Measurements from ENCODE around the gene CXXC4.

CXXC4 gene

GRCh38 chr4:104494822-104495559 lies at the start of gene CXXC4:
Gene CXXC4, minus strand, starts transcription at chr4:104494894. Its CDS starts 3,092 bp downstream, at chr4:104491802.
- peak; percentile 28 to 62 for DNase-seq (ENCODE audit: low read depth in 1 of 2, low spot score in 1 of 2)
- TF ChIP-seq JUND (IDR thresholded peaks at IDR 0.05; ENCODE audit: low read depth) = no peak
- in situ Hi-C loops (cut with HindIII; ENCODE audit: low pct_unique_long_range_greater_than_20kb, low sequenced_read_pairs) = no loop called here

DNA sequence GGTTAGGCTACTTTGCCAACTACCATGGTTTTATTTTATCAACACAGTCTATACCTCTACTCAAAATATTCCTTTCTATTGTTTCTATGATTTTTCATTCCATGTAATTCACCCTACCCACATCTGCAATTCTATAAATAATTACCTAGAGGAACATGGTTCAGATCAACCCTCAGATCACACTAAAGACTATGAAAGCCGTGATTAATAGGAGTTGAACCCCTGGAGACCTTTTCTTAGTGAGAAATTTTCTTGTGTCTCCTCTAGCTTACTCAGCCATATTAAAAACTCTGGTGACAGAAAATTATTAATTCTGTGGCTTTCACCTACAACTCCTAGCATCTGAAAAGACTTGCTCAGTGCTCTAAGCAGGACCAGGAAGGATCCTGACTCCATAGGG lies 38.5 kb upstream of the CXXC4 start:
- no peak for DNase-seq (ENCODE audit: low read depth in 1 of 2, low spot score in 1 of 2)
- in situ Hi-C loops (cut with HindIII; ENCODE audit: low pct_unique_long_range_greater_than_20kb, low sequenced_read_pairs) = no loop called here
- no peak for TF ChIP-seq JUND (IDR thresholded peaks at IDR 0.05; ENCODE audit: low read depth)

DNA sequence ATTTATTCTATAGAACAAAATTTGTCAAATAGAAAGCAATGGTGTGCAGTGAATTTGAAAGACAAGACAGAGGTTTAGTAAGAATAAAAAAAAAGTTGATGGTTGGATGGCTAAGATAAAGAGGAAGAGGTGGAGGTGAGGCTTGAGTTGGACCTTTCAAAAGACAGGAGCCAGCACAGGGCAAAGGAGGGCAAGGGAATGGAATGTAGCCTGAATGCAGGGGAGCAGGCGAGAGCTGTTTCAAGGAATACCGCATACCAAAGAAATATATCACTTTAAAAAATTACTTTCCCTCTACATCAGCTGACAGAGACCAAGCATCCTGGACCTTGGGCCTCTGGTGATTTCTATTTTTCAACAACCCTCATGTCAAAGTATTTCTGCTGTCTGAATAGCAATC lies 38.0 kb upstream of the CXXC4 start:
- no peak for TF ChIP-seq JUND (IDR thresholded peaks at IDR 0.05; ENCODE audit: low read depth)
- DNase-seq (ENCODE audit: low read depth in 1 of 2, low spot score in 1 of 2) = no peak
- in situ Hi-C loops (cut with HindIII; ENCODE audit: low pct_unique_long_range_greater_than_20kb, low sequenced_read_pairs) = no loop called here

DNA sequence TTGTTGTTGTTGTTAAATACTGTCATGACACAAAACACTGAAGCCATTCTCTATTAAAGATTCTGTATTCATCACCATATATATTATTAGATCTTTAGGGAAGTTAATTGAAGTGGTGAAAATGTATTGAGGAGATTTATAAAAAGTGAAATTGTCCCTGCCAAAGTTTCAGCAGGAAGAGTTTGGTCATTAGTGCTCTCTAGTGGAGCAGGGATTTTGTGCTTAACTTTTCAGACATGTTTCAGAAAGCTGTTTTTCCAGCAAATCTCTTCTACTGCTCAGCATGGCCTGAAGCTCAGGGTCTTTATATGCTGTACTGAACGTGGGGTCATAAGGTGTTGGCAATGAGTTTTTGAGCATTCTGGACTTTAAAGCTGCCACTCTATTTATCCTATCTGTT lies 36.7 kb upstream of the CXXC4 start:
- no peak for TF ChIP-seq JUND (IDR thresholded peaks at IDR 0.05; ENCODE audit: low read depth)
- DNase-seq (ENCODE audit: low read depth in 1 of 2, low spot score in 1 of 2) = no peak
- in situ Hi-C loops (cut with HindIII; ENCODE audit: low pct_unique_long_range_greater_than_20kb, low sequenced_read_pairs) = no loop called here

GRCh38 chr4:104530426-104530825 lies 35.7 kb upstream of the CXXC4 start:
- DNase-seq (ENCODE audit: low read depth in 1 of 2, low spot score in 1 of 2) = no peak
- no peak for TF ChIP-seq JUND (IDR thresholded peaks at IDR 0.05; ENCODE audit: low read depth)
- in situ Hi-C loops (cut with HindIII; ENCODE audit: low pct_unique_long_range_greater_than_20kb, low sequenced_read_pairs) = no loop called here

DNA sequence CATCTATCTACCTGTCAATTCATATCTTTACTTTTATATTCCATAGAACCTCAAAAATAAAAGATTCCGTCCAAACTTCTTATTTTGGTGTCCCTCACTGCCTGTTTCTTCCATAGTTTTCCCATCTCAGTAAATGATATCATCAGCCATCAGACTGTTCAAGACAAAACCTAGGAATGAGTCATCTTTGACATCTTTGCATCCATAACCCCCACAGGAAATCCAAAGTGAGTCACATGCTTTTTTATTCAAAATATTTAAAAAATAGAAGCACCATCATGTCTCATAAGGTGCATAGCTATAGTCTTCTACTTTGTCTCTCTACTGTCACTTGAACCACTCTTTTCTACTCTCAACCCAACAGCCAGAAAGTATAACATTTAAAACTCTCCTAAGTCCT lies 29.9 kb upstream of the CXXC4 start:
- in situ Hi-C loops (cut with HindIII; ENCODE audit: low pct_unique_long_range_greater_than_20kb, low sequenced_read_pairs) = no loop called here
- TF ChIP-seq JUND (IDR thresholded peaks at IDR 0.05; ENCODE audit: low read depth) = no peak
- DNase-seq (ENCODE audit: low read depth in 1 of 2, low spot score in 1 of 2) = no peak

DNA sequence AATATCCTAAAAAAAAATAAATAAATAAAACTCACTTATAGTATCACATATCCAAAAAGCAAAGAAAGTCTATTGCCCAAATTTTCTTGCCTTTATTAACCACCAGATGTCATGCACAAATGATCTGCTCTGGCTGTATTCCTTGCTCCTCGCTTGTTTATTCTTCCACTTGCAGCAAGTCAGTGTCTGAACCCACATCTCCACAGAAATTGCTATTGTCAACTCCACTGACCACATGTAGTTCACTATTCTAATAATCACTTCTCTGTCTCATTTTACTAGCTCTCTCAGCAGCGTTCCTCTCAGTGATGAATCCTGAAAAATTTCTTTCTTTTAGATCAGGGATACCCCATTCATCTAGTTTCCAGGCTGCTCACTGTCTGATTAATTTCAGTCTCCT lies 29.3 kb upstream of the CXXC4 start:
- no peak for TF ChIP-seq JUND (IDR thresholded peaks at IDR 0.05; ENCODE audit: low read depth)
- in situ Hi-C loops (cut with HindIII; ENCODE audit: low pct_unique_long_range_greater_than_20kb, low sequenced_read_pairs) = no loop called here

DNA sequence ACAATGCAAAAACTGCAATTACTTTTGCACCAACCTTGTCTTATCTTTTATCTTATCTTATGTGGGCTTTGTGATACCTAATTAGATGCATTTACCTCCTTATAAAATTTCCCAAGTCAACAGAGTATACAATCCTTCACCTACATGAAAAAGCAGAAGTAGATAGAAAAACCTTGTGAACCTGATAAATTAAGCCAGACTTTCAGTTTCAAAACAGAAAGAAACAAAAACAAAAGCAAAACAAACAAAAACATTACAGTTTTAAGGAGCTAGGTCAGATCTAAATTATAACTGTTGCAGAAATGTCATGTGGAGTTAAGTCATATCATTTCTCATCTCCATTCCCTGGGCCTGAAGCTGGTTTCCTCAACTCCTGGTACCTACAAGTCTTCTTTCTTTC lies 24.9 kb upstream of the CXXC4 start:
- no peak for DNase-seq (ENCODE audit: low read depth in 1 of 2, low spot score in 1 of 2)
- in situ Hi-C loops (cut with HindIII; ENCODE audit: low pct_unique_long_range_greater_than_20kb, low sequenced_read_pairs) = no loop called here
- no peak for TF ChIP-seq JUND (IDR thresholded peaks at IDR 0.05; ENCODE audit: low read depth)

More for the DNA sequence above, 29.3 kb upstream of the CXXC4 start:
- DNase-seq (ENCODE audit: low read depth in 1 of 2, low spot score in 1 of 2) = no peak

DNA sequence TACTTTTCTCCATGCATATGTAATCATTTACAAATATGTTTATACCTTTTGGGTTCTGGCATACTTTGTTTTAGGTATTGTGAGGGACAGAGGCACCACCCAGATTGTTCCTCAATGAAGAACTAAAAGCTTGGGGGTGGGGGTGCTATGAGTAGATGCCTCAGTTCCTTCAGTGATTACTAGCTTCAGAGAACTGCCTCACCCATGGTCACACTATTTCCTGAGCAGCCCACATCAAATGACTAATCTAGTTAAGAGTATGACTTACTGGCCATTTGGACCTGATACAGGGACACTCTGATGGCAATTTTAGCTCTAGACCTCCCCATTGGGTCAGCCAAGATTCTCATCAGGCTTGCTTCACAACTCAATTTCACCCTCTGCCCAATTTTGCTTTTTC lies 22.2 kb upstream of the CXXC4 start:
- DNase-seq (ENCODE audit: low read depth in 1 of 2, low spot score in 1 of 2) = no peak
- no peak for TF ChIP-seq JUND (IDR thresholded peaks at IDR 0.05; ENCODE audit: low read depth)
- in situ Hi-C loops (cut with HindIII; ENCODE audit: low pct_unique_long_range_greater_than_20kb, low sequenced_read_pairs) = no loop called here

DNA sequence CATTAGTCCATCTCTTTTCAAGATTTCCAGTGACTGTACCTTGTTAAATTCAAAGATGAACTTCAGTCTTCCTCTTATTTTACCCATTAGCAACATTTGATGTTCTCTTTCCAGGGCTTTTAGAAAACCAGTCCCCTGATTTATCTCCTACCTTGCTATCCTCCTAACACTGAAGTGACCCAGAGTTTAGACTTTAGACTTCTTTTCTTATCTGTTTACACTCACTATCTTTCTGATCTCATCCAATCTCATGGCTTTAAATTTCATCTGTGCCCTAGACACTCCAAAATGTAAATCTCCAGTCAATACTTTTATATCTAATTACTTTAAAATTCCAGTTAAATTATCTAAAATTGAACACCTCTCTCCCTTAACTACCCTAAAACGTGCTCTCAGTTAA lies 13.5 kb upstream of the CXXC4 start:
- no peak for TF ChIP-seq JUND (IDR thresholded peaks at IDR 0.05; ENCODE audit: low read depth)
- in situ Hi-C loops (cut with HindIII; ENCODE audit: low pct_unique_long_range_greater_than_20kb, low sequenced_read_pairs) = no loop called here
- DNase-seq (ENCODE audit: low read depth in 1 of 2, low spot score in 1 of 2) = no peak

DNA sequence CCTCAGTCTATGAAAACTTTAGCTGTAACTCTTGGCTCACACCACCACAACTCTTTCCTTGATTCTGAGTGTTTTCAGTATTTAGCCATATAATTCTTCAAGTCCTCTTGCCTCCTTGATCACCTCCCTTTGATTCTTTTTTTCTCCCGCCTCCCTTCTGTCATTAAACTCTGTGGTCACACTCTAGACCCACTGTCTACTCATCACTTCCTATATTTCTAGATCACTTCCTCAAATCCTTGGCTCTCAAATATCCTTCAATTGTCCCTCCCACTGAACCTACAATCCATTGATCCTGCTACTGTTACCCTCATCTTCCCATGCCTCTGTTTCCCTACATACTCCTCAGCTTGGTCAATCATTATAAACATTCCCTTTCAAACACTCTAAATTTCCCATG lies 12.4 kb upstream of the CXXC4 start:
- in situ Hi-C loops (cut with HindIII; ENCODE audit: low pct_unique_long_range_greater_than_20kb, low sequenced_read_pairs) = no loop called here
- TF ChIP-seq JUND (IDR thresholded peaks at IDR 0.05; ENCODE audit: low read depth) = no peak
- DNase-seq (ENCODE audit: low read depth in 1 of 2, low spot score in 1 of 2) = no peak

DNA sequence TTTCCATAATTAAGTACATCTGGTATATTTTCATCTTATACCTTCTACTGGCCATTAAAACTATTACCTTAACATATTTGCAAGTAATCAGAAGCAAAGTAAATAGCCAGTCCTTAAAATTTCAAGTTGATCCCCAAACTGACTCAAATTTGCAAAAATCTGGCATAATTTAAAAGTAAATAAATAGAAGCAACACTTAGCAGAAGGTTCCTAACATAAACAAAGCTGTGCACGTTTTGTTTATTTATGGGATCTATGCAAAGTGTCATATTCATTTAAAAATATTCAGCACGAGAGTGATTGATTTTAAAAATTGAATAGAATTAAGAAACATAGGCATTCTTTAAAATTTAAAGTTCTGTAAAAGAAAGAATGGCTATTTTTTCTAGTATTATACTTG lies 9.8 kb upstream of the CXXC4 start:
- in situ Hi-C loops (cut with HindIII; ENCODE audit: low pct_unique_long_range_greater_than_20kb, low sequenced_read_pairs) = no loop called here
- DNase-seq (ENCODE audit: low read depth in 1 of 2, low spot score in 1 of 2) = no peak
- no peak for TF ChIP-seq JUND (IDR thresholded peaks at IDR 0.05; ENCODE audit: low read depth)

GRCh38 chr4:104502471-104502870 lies 7.8 kb upstream of the CXXC4 start:
- no peak for DNase-seq (ENCODE audit: low read depth in 1 of 2, low spot score in 1 of 2)
- in situ Hi-C loops (cut with HindIII; ENCODE audit: low pct_unique_long_range_greater_than_20kb, low sequenced_read_pairs) = no loop called here
- TF ChIP-seq JUND (IDR thresholded peaks at IDR 0.05; ENCODE audit: low read depth) = no peak

DNA sequence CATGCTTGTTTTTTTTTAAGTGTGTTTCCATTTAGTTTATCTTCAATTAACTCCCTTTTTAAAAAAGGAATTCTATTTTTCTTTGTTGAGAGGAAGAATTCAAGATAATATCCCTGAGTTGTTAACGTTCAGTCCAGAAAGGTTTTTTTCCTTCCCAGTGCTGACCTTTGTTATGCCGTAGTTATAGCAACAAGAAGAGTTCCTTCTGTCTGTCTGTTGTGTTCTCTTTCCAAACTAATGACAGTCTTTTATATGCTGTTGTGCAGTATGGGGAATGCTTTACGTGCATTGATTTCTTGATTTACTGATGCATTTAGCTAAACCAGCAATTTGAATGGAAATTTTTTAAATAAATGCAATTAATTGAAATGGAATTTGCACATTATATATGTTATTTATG lies 6.6 kb upstream of the CXXC4 start:
- no peak for DNase-seq (ENCODE audit: low read depth in 1 of 2, low spot score in 1 of 2)
- no peak for TF ChIP-seq JUND (IDR thresholded peaks at IDR 0.05; ENCODE audit: low read depth)
- in situ Hi-C loops (cut with HindIII; ENCODE audit: low pct_unique_long_range_greater_than_20kb, low sequenced_read_pairs) = no loop called here

Data from T47D (cell line).